ENCODE results near the gene PDZRN4. TPM values are rescaled to one million over a fixed set of nuclear protein-coding genes. Genes with fewer than 3 reads are reported as not detected.
"Not testable (repeated sequence)": the region's sequence is repeated elsewhere in the genome, so short reads cannot be mapped to it uniquely, and the experiment has no call there.

The PDZRN4 gene
- total RNA-seq, 4 donors from 2014 or later, result 22.8 to 197 (median 176) TPM

GRCh38 chr12:41277946-41278267 is 89.8 kb downstream of the PDZRN4 start:
- Histone ChIP-seq H3K27me3 (no peaks in the 10 kb centered on the region), H3K4me3 (no peak overlapping the region), H3K36me3 (no peaks in the 10 kb centered on the region), H3K4me1 (peaks cover 0 to 27% (median 0%) of the 10 kb centered on the region in 4 donors), H3K27ac (no peak overlapping the region), H3K9me3 (no peaks in the 10 kb centered on the region)
- TF ChIP-seq, protein P1, sequence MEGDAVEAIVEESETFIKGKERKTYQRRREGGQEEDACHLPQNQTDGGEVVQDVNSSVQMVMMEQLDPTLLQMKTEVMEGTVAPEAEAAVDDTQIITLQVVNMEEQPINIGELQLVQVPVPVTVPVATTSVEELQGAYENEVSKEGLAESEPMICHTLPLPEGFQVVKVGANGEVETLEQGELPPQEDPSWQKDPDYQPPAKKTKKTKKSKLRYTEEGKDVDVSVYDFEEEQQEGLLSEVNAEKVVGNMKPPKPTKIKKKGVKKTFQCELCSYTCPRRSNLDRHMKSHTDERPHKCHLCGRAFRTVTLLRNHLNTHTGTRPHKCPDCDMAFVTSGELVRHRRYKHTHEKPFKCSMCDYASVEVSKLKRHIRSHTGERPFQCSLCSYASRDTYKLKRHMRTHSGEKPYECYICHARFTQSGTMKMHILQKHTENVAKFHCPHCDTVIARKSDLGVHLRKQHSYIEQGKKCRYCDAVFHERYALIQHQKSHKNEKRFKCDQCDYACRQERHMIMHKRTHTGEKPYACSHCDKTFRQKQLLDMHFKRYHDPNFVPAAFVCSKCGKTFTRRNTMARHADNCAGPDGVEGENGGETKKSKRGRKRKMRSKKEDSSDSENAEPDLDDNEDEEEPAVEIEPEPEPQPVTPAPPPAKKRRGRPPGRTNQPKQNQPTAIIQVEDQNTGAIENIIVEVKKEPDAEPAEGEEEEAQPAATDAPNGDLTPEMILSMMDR (IDR thresholded peaks at IDR 0.05), result no peak
- TF ChIP-seq EP300 (IDR thresholded peaks at IDR 0.05), result no peak
- no peak for DNase-seq (ENCODE audit: low spot score in 2 of 2)
- 92 to 93% methylated on average over 3 of the region's 3 CpGs for WGBS, 2 donors

DNA sequence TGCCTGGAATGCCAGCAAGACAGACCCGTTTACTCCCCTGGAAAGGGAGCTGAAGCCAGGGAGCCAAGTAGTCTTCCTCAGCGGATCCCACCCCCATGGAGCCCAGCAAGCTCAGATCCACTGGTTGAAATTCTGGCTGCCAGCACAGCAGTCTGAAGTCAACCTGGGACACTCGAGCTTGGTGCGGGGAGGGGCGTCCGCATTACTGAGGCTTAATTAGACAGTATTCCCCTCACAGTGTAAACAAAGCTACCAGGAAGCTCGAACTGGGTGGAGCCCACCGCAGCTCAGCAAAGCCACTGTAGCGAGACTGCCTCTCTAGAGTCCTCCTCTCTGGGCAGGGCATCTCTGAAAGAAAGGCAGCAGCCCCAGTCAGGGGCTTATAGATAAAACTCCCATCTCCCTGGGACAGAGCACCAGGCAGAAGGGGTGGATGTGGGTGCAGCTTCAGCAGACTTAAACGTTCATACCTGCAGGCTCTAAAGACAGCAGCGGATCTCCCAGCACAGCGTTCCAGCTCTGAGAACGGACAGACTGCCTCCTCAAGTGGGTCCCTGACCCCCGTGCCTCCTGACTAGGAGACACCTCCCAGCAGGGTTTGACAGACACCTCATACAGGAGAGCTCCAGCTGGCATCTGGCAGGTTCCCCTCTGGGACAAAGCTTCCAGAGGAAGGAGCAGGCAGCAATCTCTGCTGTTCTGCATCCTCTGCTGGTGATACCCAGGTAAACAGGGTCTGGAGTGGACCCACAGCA is 92.4 kb downstream of the PDZRN4 start:
- H3K4me3 ChIP-seq; H3K9me3 ChIP-seq; H3K27ac ChIP-seq; H3K27me3 ChIP-seq; H3K36me3 ChIP-seq; DNase-seq (ENCODE audit: low spot score in 2 of 2): not testable (repeated sequence)
- H3K4me1 ChIP-seq, result peaks cover 0 to 20% (median 0%) of the 10 kb centered on the region in 4 donors
- WGBS, 2 donors, result 83 to 88% methylated on average over 14 of the region's 14 CpGs

- H3K27me3 ChIP-seq; H3K27ac ChIP-seq; H3K9me3 ChIP-seq; H3K4me1 ChIP-seq; DNase-seq (ENCODE audit: low spot score in 2 of 2); H3K4me3 ChIP-seq; H3K36me3 ChIP-seq: not testable (repeated sequence)
- WGBS, 2 donors, result 95% methylated on average over 2 of the region's 2 CpGs
These were observed 97.3 kb downstream of the PDZRN4 start for GRCh38 chr12:41285470-41285869.

- Histone ChIP-seq H3K4me3 (no peak overlapping the region), H3K27me3 (no peaks in the 10 kb centered on the region), H3K9me3 (no peaks in the 10 kb centered on the region), H3K4me1 (peaks cover 0 to 7% (median 6%) of the 10 kb centered on the region in 4 donors), H3K27ac (no peak overlapping the region), H3K36me3 (no peaks in the 10 kb centered on the region)
- no peak for DNase-seq (ENCODE audit: low spot score in 2 of 2)
- WGBS, 2 donors, result 17 to 19% methylated on average over 1 of the region's 1 CpG
- TF ChIP-seq EP300 (IDR thresholded peaks at IDR 0.05), result no peak
- no peak for TF ChIP-seq POLR2A (IDR thresholded peaks at IDR 0.05)
These were observed 98.3 kb downstream of the PDZRN4 start for GRCh38 chr12:41286426-41286825.

- Histone ChIP-seq H3K27me3 (no peaks in the 10 kb centered on the region), H3K9me3 (no peaks in the 10 kb centered on the region), H3K4me3 (no peak overlapping the region), H3K36me3 (no peaks in the 10 kb centered on the region), H3K27ac (no peak overlapping the region), H3K4me1 (peaks cover 0 to 7% (median 6%) of the 10 kb centered on the region in 4 donors)
- no peak for DNase-seq (ENCODE audit: low spot score in 2 of 2)
- TF ChIP-seq POLR2A (IDR thresholded peaks at IDR 0.05), result no peak
- TF ChIP-seq, protein P1 (IDR thresholded peaks at IDR 0.05), result no peak
- no peak for TF ChIP-seq EP300 (IDR thresholded peaks at IDR 0.05)
- WGBS, 2 donors, result 38 to 55% methylated on average over 2 of the region's 2 CpGs
These were observed 99.5 kb downstream of the PDZRN4 start for GRCh38 chr12:41287500-41288141.

DNA sequence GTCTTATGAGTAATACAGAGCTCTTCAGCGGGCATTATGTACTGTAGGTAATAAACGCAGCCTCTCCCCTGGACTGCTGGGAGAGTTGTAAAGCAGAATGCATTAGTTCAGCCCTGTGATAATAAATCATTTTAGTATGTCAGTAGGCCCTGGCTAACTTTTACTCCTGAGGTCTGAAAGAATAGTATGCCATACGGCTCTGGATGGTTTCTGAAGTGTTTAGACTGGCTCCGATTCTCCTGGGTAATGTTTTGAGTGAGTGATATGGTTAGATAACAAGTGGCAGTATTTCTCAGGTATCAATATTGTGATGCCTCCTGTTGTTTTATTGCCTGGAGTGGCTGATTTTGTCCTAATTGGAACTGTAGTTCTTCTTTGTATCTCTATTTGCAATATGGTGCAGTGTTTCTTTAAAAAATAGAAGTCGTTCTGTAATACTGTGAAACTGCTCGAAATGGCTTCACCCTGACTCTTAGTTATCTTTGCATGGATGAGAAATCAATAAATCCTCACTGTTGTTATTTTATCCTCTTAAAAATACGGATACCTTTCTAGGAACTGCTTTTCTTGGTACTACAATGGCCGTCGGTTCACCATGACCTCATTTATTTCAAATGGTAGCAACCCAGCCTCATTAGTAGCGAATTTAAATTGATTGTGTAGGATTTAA is 100.2 kb downstream of the PDZRN4 start:
- DNase-seq (ENCODE audit: low spot score in 2 of 2), result no peak
- no peaks in the 10 kb centered on the region for H3K9me3 ChIP-seq
- H3K4me3 ChIP-seq, result no peak overlapping the region
- H3K27me3 ChIP-seq, result no peaks in the 10 kb centered on the region
- peaks cover 0 to 7% (median 6%) of the 10 kb centered on the region in 4 donors for H3K4me1 ChIP-seq
- no peak overlapping the region for H3K27ac ChIP-seq
- H3K36me3 ChIP-seq, result no peaks in the 10 kb centered on the region
- 67 to 72% methylated on average over 10 of the region's 10 CpGs for WGBS, 2 donors
- no peak for TF ChIP-seq POLR2A (IDR thresholded peaks at IDR 0.05)
- no peak for TF ChIP-seq EP300 (IDR thresholded peaks at IDR 0.05)
- TF ChIP-seq, protein P1 (IDR thresholded peaks at IDR 0.05), result no peak

Measured in tibial nerve (tissue), 4 donors.